Testis (tissue), 3 donors: ENCODE results near the gene PDPK1. TPM values are rescaled to one million over a fixed set of nuclear protein-coding genes. Genes with fewer than 3 reads are reported as not detected.

Experiments used
- DNase-seq: peaks from one replicate; pipeline ENCODE4 v3.0.0-alpha.2; 2019
- H3K27ac ChIP-seq, 2 donors: fragments of 200-600 bp; sonication (generic); one replicate each; pipeline ENCODE4 v1.5.1; 2019
- H3K27me3 ChIP-seq: fragments of 200-600 bp; sonication (generic); one replicate; pipeline ENCODE4 v1.5.1; 2019
- H3K36me3 ChIP-seq: fragments of 200-600 bp; sonication (generic); one replicate; pipeline ENCODE4 v1.5.1; 2017; ENCODE audit warnings: low read depth; ENCODE audit errors: missing control alignments
- H3K4me1 ChIP-seq: fragments of 200-600 bp; sonication (generic); one replicate; pipeline ENCODE4 v1.5.1; 2019
- H3K4me3 ChIP-seq, 2 donors: fragments of 200-600 bp; sonication (generic); one replicate each; pipeline ENCODE4 v1.5.1; 2017 to 2019
- H3K9me3 ChIP-seq: fragments of 200-600 bp; sonication (generic); one replicate; pipeline ENCODE4 v1.5.1; 2017
- POLR2A ChIP-seq: fragments of 450-650 bp; IDR thresholded peaks from one replicate; pipeline ENCODE4 v1.6.1; 2017; ENCODE audit warnings: antibody characterized with exemption, mild to moderate bottlenecking, moderate library complexity
- WGBS, 2 donors: methylation state at CpG; one replicate each; pipeline ENCODE4 v1.1.5; 2018; 5-methylcytosine and 5-hydroxymethylcytosine counted together
- intact Hi-C: fragments of 100-400 bp; cut with DNase I; formaldehyde crosslinking; loops from one replicate; pipeline ENCODE4 v1.15.1; 2023; ENCODE audit warnings: low total_unique reads
- polyA plus RNA-seq: library from polyadenylated mRNA; stranded (reverse); fragments of 350-450 nt; fragmentation: Illumina TruSeq; extraction: RNeasy Lipid Tissue Mini Kit (QIAGEN cat#74804); gene quantifications from one replicate; pipeline ENCODE4 v1.2.3, GENCODE V29; 2014; ENCODE audit warnings: low read depth, low replicate concordance; ENCODE audit not compliant: insufficient read depth
- total RNA-seq, 2 donors: library from RNA; depleted of rRNA; stranded (reverse); fragments of >200 nt; gene quantifications; one replicate each; pipeline ENCODE4 v1.2.3, GENCODE V29; 2016
- TF ChIP-seq, protein P1 (sequence below), 3 experiments: fragments of 450-650 bp in 2 of 3; fragments of 200-600 bp in 1 of 3; sonication (generic) in 1 of 3; IDR thresholded peaks; one replicate each; pipeline ENCODE4 v1.5.1; 2016 to 2019; ENCODE audit warnings: antibody characterized with exemption in 3 of 3, mild to moderate bottlenecking in 2 of 3, moderate library complexity in 1 of 3

Gene PDPK1
- total and polyA plus RNA-seq, 3 donors from 2014 or later: 53.0 to 75.3 (median 61.1) TPM

DNA sequence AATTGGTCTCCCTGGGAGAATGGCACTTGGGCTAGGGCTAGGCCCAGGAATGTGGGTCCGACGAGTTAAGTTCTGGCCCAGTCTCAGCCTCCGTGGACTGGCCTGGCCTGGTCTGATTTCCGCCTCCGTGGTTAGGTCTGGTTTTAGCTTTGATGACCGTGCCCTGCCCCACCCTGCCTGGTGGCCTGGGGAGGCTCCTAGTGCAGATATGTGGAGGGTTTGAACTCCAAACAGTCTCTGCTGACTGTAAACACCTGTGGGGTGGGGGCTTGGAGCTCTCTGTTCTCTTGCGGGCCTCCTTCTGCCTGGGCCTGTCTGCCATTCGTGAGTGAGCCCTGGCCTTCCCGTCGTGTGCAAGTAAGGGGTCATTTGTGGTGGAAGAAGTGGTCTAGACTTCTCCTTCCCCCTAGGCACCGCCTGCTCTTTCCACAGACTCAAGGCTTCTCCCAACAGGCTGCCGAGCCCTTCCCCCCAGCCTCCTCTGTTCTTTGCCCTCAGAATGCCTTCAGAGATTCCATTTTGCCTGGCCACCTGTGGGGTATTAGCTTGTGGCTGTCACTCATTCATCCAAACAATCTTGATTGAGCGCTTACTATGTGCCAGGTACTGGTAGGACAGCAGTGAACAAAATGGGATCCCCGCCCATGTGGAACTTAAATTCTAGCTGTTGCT is 22.5 kb upstream of the PDPK1 start:
- no peak for DNase-seq
- Histone ChIP-seq H3K4me1 (peaks cover 63% of the 10 kb centered on the region), H3K36me3 (no peaks in the 10 kb centered on the region), H3K27ac (peak overlapping the region; percentile 98 to 99), H3K27me3 (no peaks in the 10 kb centered on the region), H3K9me3 (no peaks in the 10 kb centered on the region), H3K4me3 (peak overlapping the region; percentile 98 to 99)
- TF ChIP-seq, protein P1, sequence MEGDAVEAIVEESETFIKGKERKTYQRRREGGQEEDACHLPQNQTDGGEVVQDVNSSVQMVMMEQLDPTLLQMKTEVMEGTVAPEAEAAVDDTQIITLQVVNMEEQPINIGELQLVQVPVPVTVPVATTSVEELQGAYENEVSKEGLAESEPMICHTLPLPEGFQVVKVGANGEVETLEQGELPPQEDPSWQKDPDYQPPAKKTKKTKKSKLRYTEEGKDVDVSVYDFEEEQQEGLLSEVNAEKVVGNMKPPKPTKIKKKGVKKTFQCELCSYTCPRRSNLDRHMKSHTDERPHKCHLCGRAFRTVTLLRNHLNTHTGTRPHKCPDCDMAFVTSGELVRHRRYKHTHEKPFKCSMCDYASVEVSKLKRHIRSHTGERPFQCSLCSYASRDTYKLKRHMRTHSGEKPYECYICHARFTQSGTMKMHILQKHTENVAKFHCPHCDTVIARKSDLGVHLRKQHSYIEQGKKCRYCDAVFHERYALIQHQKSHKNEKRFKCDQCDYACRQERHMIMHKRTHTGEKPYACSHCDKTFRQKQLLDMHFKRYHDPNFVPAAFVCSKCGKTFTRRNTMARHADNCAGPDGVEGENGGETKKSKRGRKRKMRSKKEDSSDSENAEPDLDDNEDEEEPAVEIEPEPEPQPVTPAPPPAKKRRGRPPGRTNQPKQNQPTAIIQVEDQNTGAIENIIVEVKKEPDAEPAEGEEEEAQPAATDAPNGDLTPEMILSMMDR (IDR thresholded peaks at IDR 0.05): no peak
- TF ChIP-seq POLR2A: no peak
- 13 to 40% methylated on average over 4 to 14 of the region's 14 CpGs for WGBS, 2 donors
- intact Hi-C loops: no loop called here

DNA sequence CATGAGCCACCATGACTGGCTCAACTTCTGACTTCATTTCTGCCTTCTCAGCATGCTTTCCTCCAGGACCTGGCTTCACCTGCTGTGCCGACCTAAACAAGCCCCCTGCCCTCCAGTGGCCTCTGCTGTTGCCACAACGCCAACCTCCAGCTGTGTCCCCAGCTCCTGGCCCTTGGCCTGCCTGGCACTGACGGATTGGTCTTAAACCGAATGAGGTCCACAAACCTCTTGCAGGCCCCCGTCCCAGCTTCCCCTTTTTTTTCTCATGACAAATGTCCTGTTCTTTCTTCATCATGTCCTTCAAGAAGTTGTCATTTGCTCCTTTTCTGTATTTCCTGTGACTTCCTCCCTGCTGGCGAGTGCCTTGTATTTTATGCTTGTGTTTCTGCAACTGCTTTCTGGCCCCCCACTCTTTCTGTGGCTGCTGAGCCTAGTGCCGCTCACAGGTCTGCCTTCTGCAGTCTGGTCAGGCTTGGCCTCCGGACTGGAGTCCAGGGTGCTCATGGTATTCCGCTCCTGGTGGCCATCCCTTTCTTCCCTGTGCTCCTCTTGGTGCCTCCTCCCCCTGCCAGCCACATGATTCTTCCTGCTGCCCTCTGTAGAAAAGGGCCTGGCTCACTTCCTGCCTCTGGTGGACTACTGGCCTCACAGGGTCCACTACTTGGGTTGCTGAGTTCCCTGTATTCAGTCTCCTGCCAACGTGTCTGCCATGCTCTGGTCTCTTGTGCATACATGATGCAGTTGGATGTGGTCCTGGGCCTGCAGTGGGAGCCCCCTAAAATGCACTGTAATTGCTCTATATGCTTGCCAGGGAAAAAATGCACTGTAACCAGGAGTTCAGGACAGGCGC is 21.2 kb upstream of the PDPK1 start:
- H3K4me1 ChIP-seq: peaks cover 71% of the 10 kb centered on the region
- DNase-seq: peak; percentile 43
- no peak overlapping the region for H3K4me3 ChIP-seq
- H3K27ac ChIP-seq: peak overlapping the region; percentile 63 to 99
- WGBS, 2 donors: 63 to 66% methylated on average over 11 of the region's 11 CpGs
- no peaks in the 10 kb centered on the region for H3K9me3 ChIP-seq
- H3K36me3 ChIP-seq: no peaks in the 10 kb centered on the region
- intact Hi-C loops: no loop called here
- TF ChIP-seq, protein P1 (IDR thresholded peaks at IDR 0.05): no peak
- no peaks in the 10 kb centered on the region for H3K27me3 ChIP-seq

DNA sequence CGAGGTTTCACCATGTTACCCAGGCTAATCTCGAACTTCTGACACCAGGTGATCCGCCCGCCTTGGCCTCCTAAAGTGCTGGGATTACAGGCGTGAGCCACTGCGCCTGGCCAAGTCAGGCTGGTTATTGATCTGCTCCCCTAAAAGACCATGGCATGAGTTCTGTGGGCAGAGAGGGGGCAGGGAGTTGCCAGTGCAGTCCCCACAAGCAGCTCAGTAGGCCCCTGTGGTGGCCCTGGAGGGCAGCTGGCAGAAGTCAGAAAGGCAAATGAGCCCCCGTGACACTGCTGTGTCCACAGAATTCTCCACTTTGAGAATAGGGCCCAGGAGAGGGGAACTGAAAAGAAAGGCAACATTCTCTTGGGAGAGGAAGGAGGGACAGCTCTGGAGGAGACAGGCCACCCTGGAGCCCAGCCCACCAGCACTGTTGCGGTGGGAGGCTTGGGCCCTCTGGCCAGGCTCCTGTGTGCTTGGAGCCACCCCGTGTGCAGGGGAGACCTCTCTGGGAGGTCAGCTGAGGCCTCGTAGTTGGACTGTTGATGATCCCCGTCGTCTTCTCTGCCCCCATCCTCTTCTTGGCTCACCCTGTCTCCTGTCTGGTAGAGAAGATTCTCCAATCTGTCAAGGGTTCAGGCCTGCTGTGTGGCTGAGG is 19.7 kb upstream of the PDPK1 start:
- intact Hi-C loops: no loop called here
- TF ChIP-seq, protein P1 (IDR thresholded peaks at IDR 0.05): no peak
- Histone ChIP-seq H3K27me3 (no peaks in the 10 kb centered on the region), H3K9me3 (no peaks in the 10 kb centered on the region), H3K36me3 (no peaks in the 10 kb centered on the region), H3K27ac (peak overlapping the region; percentile 10 to 73), H3K4me3 (no peak overlapping the region), H3K4me1 (peaks cover 61% of the 10 kb centered on the region)
- WGBS, 2 donors: 57 to 58% methylated on average over 12 of the region's 12 CpGs
- DNase-seq: no peak

DNA sequence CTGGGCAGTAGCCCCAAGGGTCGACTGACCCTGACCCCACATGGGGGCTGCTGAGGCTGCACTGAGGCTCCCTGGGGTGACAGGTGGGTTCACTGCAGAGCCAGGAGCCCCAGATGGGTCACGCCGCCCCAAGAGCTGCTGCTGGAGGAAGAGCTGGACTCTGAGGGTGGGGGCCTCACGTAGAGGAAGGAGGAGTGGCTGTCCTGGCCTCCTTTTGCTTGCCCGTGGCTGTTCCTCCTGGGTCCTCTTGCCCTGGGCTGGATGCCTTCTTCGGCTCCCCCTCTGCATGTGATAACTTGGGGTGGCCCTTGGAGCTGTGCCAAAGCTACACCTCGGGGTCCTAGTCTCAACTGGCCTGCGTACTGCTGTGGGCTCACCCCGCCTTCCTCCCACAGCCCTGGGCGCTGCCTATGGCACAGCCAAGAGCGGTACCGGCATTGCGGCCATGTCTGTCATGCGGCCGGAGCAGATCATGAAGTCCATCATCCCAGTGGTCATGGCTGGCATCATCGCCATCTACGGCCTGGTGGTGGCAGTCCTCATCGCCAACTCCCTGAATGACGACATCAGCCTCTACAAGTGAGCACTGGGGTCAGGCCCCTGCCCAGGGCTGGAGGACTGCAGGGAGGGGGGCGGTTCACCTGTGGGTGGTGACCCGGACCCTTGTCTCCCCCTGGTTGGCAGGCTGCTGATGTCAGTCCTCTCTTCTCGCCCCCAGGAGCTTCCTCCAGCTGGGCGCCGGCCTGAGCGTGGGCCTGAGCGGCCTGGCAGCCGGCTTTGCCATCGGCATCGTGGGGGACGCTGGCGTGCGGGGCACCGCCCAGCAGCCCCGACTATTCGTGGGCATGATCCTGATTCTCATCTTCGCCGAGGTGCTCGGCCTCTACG is 18.8 kb upstream of the PDPK1 start:
- H3K4me1 ChIP-seq: peaks cover 59% of the 10 kb centered on the region
- no peaks in the 10 kb centered on the region for H3K27me3 ChIP-seq
- no peak for DNase-seq

More for the DNA sequence above, 18.8 kb upstream of the PDPK1 start:
- Histone ChIP-seq H3K9me3 (no peaks in the 10 kb centered on the region), H3K4me3 (peak overlapping the region in 1 of 2 donors; percentile 66), H3K27ac (peak overlapping the region in 1 of 2 donors; percentile 73), H3K36me3 (no peaks in the 10 kb centered on the region)
- WGBS, 2 donors: 60 to 80% methylated on average over 14 to 39 of the region's 39 CpGs
- TF ChIP-seq POLR2A: no peak
- TF ChIP-seq, protein P1 (IDR thresholded peaks at IDR 0.05): no peak
- intact Hi-C loops: no loop called here
